ENCODE data around the gene RBM33.

The RBM33 gene

DNA sequence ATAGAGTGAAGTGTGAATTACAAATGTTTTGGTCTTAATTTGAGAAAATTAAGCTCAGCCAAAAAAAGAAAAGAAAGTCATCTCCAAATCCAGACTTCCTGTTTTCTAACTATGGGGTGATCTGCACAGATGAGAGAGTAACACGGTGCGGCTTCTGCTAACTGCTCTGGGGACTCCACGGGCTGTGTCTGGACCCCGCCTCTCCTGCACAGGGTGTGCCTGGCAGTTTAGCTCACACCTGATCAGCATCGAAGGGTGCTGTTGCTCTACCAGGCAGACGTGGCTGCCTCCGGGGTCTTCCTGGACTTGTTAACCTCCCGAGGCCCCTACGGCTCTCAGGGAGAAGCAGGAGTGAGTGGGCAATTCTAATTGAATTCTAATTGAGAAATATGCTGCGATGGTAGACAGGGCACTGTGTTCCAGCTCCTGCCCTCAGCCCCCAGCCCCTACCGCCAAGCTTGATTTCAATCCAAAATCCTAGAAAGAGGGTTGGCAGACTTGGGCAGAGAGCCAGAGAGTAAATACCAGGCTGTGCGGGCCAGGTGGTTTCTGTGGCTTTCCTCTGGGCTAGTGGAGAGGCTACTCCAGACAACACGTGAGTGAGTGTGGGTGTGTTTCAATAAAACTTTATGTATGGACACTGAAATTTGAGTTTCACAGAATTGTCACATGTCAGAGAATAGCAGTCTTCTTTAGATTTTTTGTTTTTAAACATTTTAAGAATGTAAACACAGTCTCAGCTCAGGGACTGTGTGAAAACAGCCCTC, 154.4 kb downstream of the RBM33 start:
- no peak for DNase-seq (ENCODE audit: low spot score)

GRCh38 chr7:155799514-155799913, 155.1 kb downstream of the RBM33 start:
- DNase-seq (ENCODE audit: low spot score), result no peak

DNA sequence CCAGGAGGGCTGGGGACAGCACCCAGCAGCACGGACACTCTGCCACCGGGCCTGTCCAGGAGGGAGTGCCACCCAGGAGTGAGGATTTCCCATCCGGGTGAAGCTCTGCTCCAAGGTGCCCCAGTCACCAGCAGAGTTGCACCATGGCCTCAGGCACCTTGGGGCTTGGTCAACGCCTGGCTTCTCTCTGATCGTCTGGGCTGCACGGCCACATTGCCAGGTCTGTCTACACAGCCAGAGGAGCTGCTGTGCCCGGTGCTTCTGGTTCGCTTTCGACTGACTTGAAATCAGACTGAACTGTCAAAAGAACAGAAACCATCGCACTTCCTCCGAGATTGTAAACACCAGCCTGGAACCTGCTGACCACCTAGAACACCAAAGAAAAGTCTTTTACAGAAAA, 155.8 kb downstream of the RBM33 start:
- DNase-seq (ENCODE audit: low spot score), result no peak

GRCh38 chr7:155800741-155801267, 156.3 kb downstream of the RBM33 start:
- no peak for DNase-seq (ENCODE audit: low spot score)

GRCh38 chr7:155802291-155802690, 157.8 kb downstream of the RBM33 start:
- no peak for DNase-seq (ENCODE audit: low spot score)

- DNase-seq (ENCODE audit: low spot score), result no peak
Measured at GRCh38 chr7:155802906-155803417, 158.5 kb downstream of the RBM33 start.

DNA sequence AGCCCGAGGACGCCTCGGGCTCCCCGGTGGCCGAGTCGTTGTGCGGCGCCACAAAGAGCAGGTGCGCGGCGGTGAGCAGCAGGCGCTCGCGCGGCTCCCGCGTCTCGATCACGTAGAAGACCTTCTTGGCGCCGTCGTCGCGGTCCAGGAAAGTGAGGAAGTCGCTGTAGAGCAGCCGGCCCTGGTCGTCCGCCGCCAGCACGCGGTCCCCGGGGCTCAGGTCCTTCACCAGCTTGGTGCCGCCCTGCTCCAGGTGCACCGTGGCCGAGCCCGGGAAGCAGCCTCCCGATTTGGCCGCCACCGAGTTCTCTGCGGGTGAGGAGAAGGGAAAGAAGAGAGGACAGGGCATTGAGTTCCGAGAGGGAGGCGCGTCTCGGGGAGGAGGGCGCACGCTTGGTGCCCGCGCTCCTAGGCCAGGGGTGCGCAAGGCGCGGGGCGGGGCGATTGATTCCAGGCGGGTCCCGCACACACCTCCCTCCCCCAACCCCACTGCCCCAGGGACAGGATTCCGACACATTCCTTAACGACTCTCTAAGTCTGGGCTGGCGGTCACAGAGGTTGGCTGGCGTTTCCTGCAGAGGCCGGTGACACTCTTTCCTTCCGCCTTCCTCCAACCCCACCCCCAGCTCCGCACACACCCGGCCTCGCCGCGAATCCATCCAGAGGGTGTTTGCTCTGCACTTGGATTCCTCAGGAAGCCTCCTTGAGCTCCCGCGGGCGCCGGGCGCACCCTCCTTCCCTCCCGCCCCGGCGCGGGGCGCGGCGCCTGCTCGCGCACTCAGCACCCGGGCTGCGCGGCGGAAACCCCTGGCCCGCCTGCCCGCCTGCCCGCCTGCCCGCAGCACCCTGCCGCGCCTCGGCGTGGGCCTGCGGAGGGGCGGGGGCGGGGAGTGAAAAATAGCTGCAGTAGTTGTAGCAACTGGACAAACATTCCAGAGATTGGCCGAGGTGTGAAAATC, 159.2 kb downstream of the RBM33 start:
- DNase-seq (ENCODE audit: low spot score), result no peak

DNA sequence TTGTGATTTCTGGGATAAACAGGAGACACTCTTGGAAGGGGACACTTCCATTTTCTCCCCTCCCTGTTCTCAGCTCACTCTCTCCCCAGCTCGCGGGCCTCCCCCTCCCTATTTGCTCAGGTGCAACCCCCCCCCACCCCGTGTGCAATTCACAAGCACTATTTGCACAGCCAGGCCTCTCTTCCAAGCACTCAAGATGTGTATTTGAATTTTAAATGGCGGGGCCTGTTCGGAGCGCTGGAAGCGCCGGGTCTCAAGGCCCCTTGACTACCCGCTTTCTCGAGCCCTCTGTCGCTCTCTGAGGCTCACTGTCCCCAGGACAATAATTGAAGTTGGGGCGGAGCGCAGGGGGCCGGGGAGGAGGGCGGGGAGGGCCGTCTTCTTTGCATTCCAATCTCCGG, 160.0 kb downstream of the RBM33 start:
- DNase-seq (ENCODE audit: low spot score), result no peak

DNA sequence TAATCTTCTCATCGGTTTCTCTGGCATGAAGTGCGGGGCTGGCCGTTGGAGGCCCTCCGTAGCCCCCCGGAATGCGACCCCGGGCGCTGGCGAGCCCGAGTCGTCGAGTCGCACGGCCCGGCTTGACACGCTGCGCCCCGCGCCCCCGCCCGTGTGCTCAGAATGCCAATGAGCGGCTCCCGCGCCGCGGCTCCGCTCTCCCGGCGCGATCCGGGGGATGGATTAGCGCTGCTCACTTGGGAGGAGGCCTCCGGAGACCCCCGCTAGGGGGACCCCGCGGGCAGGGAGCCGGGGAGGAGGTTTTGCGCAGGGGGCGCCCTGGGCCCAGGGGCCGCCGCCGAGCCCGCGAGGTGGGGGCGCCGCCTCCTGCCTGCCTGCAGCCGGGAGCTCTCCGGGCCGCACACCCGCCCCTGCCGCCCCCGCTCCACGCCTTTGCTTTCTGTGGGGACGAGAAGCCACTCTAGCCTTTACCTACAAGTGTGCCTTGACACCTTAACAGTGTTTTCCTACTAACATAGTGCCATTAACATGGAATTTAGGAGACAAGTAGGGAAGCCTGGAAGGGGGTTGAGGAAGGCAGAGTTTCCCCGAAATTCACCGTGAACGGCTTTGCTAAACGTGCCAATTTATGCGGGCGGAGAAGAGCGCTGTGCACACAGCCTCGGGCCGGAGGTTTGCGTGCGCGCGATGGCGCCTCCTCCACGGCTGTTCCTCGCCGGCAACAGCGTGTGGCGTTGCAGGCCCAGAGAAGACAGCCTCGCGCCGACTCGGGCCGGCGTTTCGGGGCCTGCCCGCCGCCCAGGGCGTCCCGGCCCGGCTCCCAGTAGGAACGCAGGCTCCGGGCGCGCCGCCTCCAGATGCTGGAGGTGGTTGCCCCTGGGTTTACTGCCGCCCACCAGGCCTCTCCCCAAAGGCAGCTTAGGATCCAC, 160.7 kb downstream of the RBM33 start:
- no peak for DNase-seq (ENCODE audit: low spot score)

- no peak for DNase-seq (ENCODE audit: low spot score)
Measured at GRCh38 chr7:155805826-155806095, 161.3 kb downstream of the RBM33 start.

- DNase-seq (ENCODE audit: low spot score), result no peak
Measured at GRCh38 chr7:155806096-155806871, 161.8 kb downstream of the RBM33 start.

DNA sequence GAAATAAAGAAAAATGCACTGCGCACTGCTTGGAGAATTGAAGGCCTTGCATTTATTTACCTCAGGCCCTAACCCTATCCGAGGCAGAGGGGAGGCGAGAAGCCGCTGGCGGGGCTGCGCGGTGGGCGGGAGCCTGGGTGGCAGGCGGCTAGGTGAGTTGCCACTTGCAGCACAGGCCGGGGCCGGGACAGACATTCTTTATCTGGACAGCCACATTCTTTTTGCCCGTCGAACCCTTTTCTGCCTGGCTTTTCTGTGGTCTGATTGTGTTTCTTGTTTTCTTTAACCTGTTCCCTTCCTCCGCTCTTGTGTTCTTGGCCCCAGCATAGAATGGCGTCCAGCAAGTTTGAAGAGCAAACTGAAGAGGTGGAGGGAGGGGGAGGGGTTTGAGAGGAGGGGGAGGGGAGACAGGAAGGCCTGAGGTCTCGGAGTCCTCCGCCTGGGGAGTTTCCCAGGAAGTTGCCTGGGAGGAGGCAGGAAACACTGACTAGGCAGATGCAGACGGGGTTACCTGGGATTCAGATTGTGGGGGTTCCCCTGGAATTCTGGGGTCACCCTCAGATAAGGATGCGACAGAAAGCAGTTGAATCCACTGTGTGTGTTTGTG, 162.7 kb downstream of the RBM33 start:
- DNase-seq (ENCODE audit: low spot score), result no peak

DNA sequence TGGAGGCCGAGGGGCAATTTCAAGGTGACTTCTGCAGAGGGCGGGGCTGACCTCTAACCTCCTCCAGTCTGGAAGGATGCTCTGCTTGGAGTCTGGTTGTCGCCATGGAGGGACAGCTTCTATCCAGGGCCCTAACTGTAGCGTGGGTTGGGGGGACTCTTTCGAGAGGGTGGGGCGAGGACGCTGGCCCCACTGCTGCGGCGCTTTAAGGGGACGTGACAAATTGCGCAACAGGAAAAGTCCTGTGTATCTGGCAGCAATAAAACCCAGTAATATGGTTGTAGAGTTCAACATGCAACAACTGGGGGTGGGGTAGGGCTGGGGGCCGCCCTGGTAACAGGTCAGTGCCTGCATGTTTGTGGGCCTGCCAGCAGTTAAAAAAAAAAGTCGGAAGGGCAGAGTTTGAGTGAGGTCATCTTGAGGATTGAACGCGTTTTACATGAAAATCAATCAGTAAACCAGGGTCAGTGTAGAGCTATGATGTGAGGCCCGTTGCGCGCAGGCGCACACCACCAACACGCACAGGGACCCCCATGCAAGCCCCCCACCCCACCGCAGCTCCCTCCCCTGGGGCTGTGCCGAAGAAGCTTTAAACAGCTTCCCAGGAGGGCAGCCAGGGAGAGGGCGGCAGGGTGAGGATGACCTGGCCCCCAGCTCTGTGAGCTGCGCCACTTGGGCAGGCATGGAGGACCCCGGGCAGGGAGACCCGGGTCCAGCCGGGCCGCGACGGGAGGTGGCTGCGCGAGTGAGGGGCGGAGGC, 163.5 kb downstream of the RBM33 start:
- DNase-seq (ENCODE audit: low spot score), result no peak

- DNase-seq (ENCODE audit: low spot score), result no peak
Measured at GRCh38 chr7:155808549-155809331, 164.3 kb downstream of the RBM33 start.

DNA sequence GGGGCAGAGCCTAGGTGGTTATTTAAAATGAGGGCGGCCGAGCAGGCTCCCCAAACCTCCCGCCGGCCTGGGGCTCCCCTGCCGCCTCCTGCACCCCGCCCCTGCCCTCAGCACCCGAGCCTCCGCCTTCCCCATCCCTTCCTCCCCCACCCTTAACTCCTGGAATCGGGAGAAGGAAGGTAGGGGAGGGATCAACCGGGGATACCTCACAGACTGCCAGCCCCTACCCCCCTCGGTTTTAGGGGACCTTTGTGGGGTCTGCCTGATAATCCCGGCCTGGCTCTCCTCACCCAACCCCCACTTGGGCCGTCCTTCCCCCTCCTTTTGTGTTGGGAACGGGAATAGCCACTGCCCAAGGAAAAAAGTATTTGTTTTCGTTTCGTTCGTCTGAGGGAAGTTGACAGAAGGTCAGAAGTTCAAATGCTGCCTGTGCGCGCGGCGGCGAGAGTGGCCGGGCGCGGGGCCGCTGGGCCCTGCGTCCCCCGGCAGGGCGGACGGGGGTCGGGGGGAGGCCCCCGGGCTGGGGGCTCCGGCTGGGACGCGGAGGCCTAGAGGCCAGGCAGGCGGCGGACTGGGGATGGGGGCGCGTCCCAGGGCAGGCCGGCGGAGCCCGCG, 165.0 kb downstream of the RBM33 start:
- no peak for DNase-seq (ENCODE audit: low spot score)

DNA sequence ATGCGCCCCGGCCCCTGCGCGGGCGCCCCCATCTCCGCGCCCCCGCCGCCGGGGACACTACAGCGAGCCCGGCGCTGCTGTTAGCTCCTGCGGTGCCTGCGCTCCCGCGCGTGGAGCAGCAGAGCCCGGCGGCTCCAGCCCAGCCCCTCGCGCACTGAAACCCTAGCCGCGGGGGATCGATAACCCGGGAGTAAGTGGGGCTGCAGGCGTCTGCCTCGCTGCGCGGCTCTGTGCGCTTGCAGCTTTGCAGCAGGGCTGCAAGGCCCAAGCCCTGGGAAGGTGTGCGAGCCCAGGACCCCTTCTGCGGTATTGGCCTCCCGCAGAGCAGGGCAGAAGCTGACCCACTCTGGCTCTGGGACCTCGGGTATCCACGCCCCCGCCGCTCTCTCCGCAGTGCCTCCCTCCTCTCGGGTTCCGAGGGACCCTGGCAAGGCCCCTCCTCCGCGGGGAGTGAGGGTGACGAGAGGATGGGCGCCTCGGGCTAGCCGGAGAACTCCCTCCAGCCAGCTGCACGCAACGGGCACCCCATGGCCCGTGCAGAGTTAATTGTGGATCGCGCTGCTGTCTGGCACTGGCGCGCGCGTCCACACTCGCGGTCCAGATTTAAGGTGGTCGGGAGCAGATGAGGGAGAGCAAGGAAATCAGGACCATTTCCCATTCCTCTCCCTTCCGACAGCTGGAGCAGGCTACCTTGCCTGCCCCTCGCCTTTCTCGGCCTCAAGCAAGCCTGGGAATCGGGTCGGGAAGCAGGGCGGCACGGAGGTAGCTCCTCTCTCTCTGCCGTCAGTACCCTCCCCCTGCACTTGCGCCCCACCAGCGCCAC, 165.7 kb downstream of the RBM33 start:
- DNase-seq (ENCODE audit: low spot score), result no peak

DNA sequence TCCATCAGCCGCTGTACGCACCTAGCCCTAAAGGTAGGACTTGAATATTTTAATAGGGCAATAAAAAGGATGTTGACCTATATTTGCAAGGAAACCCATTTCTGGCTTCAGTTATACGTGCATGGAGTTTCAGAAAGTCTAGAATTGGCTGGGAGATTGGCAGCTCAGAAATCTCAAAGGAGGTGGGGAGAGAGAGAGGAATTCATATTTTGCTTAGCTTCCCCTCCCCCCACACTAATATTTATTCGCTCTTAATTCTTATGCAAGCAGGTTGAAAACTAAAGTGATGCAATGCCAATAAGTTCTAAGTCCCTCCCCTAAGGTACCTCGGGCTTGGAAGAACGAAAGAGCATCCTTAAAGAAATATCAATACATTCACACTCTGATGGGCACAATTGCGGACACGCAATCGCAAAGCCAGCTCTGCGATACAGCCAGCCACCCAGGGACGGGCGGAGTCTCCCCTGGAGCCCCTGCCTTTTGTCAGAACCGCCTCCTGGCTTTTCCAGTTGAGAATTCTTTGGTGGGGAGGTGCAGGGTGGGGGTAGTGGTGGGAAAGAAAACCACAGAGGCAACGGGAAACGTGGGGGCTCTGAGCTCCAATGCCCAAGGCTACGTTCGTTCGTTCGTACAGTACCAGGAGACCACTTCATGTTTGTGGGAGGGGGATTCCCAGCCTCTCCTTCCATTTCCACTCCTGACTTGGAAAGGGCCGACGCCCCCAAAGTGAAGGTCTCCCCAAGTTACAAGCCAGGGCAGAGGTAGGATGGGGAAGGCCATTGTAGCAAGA, 166.5 kb downstream of the RBM33 start:
- DNase-seq (ENCODE audit: low spot score), result no peak
